ENCODE data around the gene TUBAL3. TPM values are rescaled to one million over a fixed set of nuclear protein-coding genes. Genes with fewer than 3 reads are reported as not detected.
"Not testable (repeated sequence)": the region's sequence is repeated elsewhere in the genome, so short reads cannot be mapped to it uniquely, and the experiment has no call there.

The TUBAL3 gene
- total and polyA plus RNA-seq, 3 experiments from 2014 or later, result not detected

- Histone ChIP-seq H3K4me3 (ENCODE audit: low read length) (no peak overlapping the region), H3K36me3 (ENCODE audit: insufficient read depth, low read length) (no peaks in the 10 kb centered on the region), H3K27me3 (ENCODE audit: insufficient read depth, low read length, poor library complexity, severe bottlenecking) (no peaks in the 10 kb centered on the region), H3K4me1 (ENCODE audit: insufficient read depth, low read length) (no peaks in the 10 kb centered on the region), H3K27ac (ENCODE audit: low read depth, low read length) (no peak overlapping the region), H3K9me3 (ENCODE audit: low read length) (no peaks in the 10 kb centered on the region)
- no peak for DNase-seq
- Mint-ChIP-seq H3K27me3 (peaks cover 0 to 3% of the 10 kb centered on the region in 2 donors), H3K4me1 (no peaks in the 10 kb centered on the region), H3K9me3 (peaks cover 3 to 19% (median 16%) of the 10 kb centered on the region in 5 donors), H3K27ac (no peak overlapping the region), H3K4me3 (no peak overlapping the region), H3K36me3 (peaks cover 0 to 16% (median 7%) of the 10 kb centered on the region in 3 donors)
- POLR2A ChIA-PET, result no interaction called here
- CTCF ChIA-PET, result interaction anchor here (1.0 kb wide), 1 partner anchor 12 kb away, joined by 3 read pairs; no protein-coding TSS in a partner anchor
These were observed 15.0 kb upstream of the TUBAL3 start for GRCh38 chr10:5419466-5420094.

- peaks cover 0 to 3% of the 10 kb centered on the region in 2 donors for H3K27me3 Mint-ChIP-seq
- peaks cover 3 to 19% (median 16%) of the 10 kb centered on the region in 5 donors for H3K9me3 Mint-ChIP-seq
- DNase-seq, result no peak
- Histone ChIP-seq H3K4me1 (ENCODE audit: insufficient read depth, low read length) (no peaks in the 10 kb centered on the region), H3K27me3 (ENCODE audit: insufficient read depth, low read length, poor library complexity, severe bottlenecking) (no peaks in the 10 kb centered on the region), H3K27ac (ENCODE audit: low read depth, low read length) (no peak overlapping the region), H3K4me3 (ENCODE audit: low read length) (no peak overlapping the region), H3K9me3 (ENCODE audit: low read length) (no peaks in the 10 kb centered on the region), H3K36me3 (ENCODE audit: insufficient read depth, low read length) (no peaks in the 10 kb centered on the region)
- H3K4me3 Mint-ChIP-seq, result no peak overlapping the region
- no peak overlapping the region for H3K27ac Mint-ChIP-seq
- H3K4me1 Mint-ChIP-seq, result no peaks in the 10 kb centered on the region
- peaks cover 0 to 16% (median 7%) of the 10 kb centered on the region in 3 donors for H3K36me3 Mint-ChIP-seq
- ChIA-PET POLR2A (no interaction called here), CTCF (interaction anchor here (1.0 kb wide), 1 partner anchor 11 kb away, joined by 3 read pairs; no protein-coding TSS in a partner anchor)
These were observed 14.0 kb upstream of the TUBAL3 start for GRCh38 chr10:5418584-5418983.

GRCh38 chr10:5416981-5417380 is 12.4 kb upstream of the TUBAL3 start:
- no peak overlapping the region for H3K4me3 ChIP-seq (ENCODE audit: low read length)
- no peak overlapping the region for H3K27ac Mint-ChIP-seq
- H3K36me3 ChIP-seq (ENCODE audit: insufficient read depth, low read length), result no peaks in the 10 kb centered on the region
- CTCF ChIA-PET, result no interaction called here
- H3K27me3 Mint-ChIP-seq, result peaks cover 3 to 6% of the 10 kb centered on the region in 2 donors
- H3K4me1 ChIP-seq (ENCODE audit: insufficient read depth, low read length), result peaks cover 2% of the 10 kb centered on the region
- POLR2A ChIA-PET, result no interaction called here
- peaks cover 0 to 16% (median 7%) of the 10 kb centered on the region in 3 donors for H3K36me3 Mint-ChIP-seq
- H3K9me3 Mint-ChIP-seq, result peaks cover 3 to 19% (median 16%) of the 10 kb centered on the region in 5 donors
- no peaks in the 10 kb centered on the region for H3K9me3 ChIP-seq (ENCODE audit: low read length)
- H3K4me1 Mint-ChIP-seq, result peaks cover 3 to 4% (median 4%) of the 10 kb centered on the region in 3 donors
- H3K27ac ChIP-seq (ENCODE audit: low read depth, low read length), result no peak overlapping the region
- no peak overlapping the region for H3K4me3 Mint-ChIP-seq
- no peak for DNase-seq
- H3K27me3 ChIP-seq (ENCODE audit: insufficient read depth, low read length, poor library complexity, severe bottlenecking), result no peaks in the 10 kb centered on the region

GRCh38 chr10:5413012-5413938 is 8.6 kb upstream of the TUBAL3 start:
- H3K4me3 Mint-ChIP-seq, result no peak overlapping the region
- H3K27ac Mint-ChIP-seq, result no peak overlapping the region
- no peaks in the 10 kb centered on the region for H3K9me3 ChIP-seq (ENCODE audit: low read length)
- H3K27ac ChIP-seq (ENCODE audit: low read depth, low read length), result peak overlapping the region; percentile 20
- H3K27me3 ChIP-seq (ENCODE audit: insufficient read depth, low read length, poor library complexity, severe bottlenecking), result no peaks in the 10 kb centered on the region
- peaks cover 3 to 5% (median 4%) of the 10 kb centered on the region in 3 donors for H3K4me1 Mint-ChIP-seq
- H3K4me3 ChIP-seq (ENCODE audit: low read length), result peak overlapping the region; percentile 51
- ChIA-PET POLR2A (no interaction called here), CTCF (no interaction called here)
- H3K27me3 Mint-ChIP-seq, result peaks cover 17 to 24% of the 10 kb centered on the region in 2 donors
- no peaks in the 10 kb centered on the region for H3K36me3 ChIP-seq (ENCODE audit: insufficient read depth, low read length)
- peaks cover 0 to 3% (median under 1%) of the 10 kb centered on the region in 5 donors for H3K9me3 Mint-ChIP-seq
- peaks cover 0 to 3% (median 0%) of the 10 kb centered on the region in 3 donors for H3K36me3 Mint-ChIP-seq
- DNase-seq, result no peak
- H3K4me1 ChIP-seq (ENCODE audit: insufficient read depth, low read length), result peaks cover 3% of the 10 kb centered on the region

DNA sequence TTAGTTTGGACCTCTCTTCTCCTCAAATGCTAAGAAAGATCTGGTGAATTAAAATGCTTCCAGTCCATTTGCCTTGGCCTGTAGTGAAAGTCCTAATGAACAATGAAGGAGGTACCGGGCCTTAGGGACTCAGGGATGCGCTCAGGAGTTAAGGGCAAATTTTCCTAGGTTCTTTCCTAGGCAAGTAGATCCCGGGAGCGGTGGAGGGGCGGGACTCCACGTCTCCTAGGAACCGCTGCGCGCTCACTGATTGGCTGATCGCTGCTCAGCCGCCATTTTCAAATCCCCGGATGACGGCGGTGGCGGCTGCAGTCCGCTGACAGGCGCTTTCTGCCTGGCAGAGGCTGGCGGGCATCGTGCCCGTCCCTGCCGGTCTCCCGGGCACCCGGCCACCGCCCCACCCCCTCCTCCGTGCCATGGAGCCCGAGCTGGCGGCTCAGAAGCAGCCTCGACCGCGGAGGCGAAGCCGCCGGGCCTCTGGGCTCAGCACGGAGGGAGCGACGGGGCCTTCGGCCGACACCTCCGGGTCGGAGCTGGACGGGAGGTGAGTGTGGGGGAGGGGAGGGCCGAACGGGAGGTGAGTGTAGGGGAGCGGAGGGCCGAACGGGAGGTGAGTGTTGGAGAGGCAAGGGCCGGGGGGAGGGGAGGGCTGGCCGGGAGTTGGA is 7.8 kb upstream of the TUBAL3 start, which contains the start of gene NET1:
Gene NET1 (plus strand): TSS at position 281 of the 665 bp plus-strand sequence. CDS start 136 bp downstream, at position 417.
- peak; percentile 30 to 71 (median 50) for DNase-seq
- Mint-ChIP-seq H3K36me3 (peaks cover 0 to 2% (median 0%) of the 10 kb centered on the region in 3 donors), H3K9me3 (peaks cover 0 to 2% (median 0%) of the 10 kb centered on the region in 5 donors), H3K27me3 (peaks cover 17 to 29% of the 10 kb centered on the region in 2 donors), H3K4me3 (peak within 1 kb of the TSS; percentile 80 to 91 (median 82)), H3K27ac (peak within 1 kb of the TSS in 2 of 8 donors; percentile 22 to 44), H3K4me1 (peaks cover 3 to 5% (median 4%) of the 10 kb centered on the region in 3 donors)
- H3K27ac ChIP-seq (ENCODE audit: low read depth, low read length), result peak within 1 kb of the TSS; percentile 20
- POLR2A ChIA-PET, result no interaction called here
- no peaks in the 10 kb centered on the region for H3K9me3 ChIP-seq (ENCODE audit: low read length)
- CTCF ChIA-PET, result no interaction called here
- no peaks in the 10 kb centered on the region for H3K27me3 ChIP-seq (ENCODE audit: insufficient read depth, low read length, poor library complexity, severe bottlenecking)
- H3K4me1 ChIP-seq (ENCODE audit: insufficient read depth, low read length), result peaks cover 3% of the 10 kb centered on the region
- peak within 1 kb of the TSS; percentile 57 for H3K4me3 ChIP-seq (ENCODE audit: low read length)
- no peaks in the 10 kb centered on the region for H3K36me3 ChIP-seq (ENCODE audit: insufficient read depth, low read length)

- peak overlapping the region; percentile 80 to 91 (median 82) for H3K4me3 Mint-ChIP-seq
- H3K4me1 Mint-ChIP-seq, result peaks cover 3 to 5% (median 4%) of the 10 kb centered on the region in 3 donors
- no peaks in the 10 kb centered on the region for H3K9me3 ChIP-seq (ENCODE audit: low read length)
- H3K9me3 Mint-ChIP-seq, result peaks cover 0 to 2% (median 0%) of the 10 kb centered on the region in 5 donors
- H3K36me3 Mint-ChIP-seq, result peaks cover 0 to 2% (median 0%) of the 10 kb centered on the region in 3 donors
- peaks cover 18 to 29% of the 10 kb centered on the region in 2 donors for H3K27me3 Mint-ChIP-seq
- no peaks in the 10 kb centered on the region for H3K36me3 ChIP-seq (ENCODE audit: insufficient read depth, low read length)
- peaks cover 3% of the 10 kb centered on the region for H3K4me1 ChIP-seq (ENCODE audit: insufficient read depth, low read length)
- H3K27me3 ChIP-seq (ENCODE audit: insufficient read depth, low read length, poor library complexity, severe bottlenecking), result no peaks in the 10 kb centered on the region
- ChIA-PET POLR2A (no interaction called here), CTCF (interaction anchor here (1.5 kb wide), 1 partner anchor 211 kb away, joined by 3 read pairs; no protein-coding TSS in a partner anchor)
- peak overlapping the region; percentile 57 for H3K4me3 ChIP-seq (ENCODE audit: low read length)
- H3K27ac Mint-ChIP-seq, result peak overlapping the region in 1 of 8 donors; percentile 22
- peak overlapping the region; percentile 8 for H3K27ac ChIP-seq (ENCODE audit: low read depth, low read length)
- no peak for DNase-seq
These were observed 7.3 kb upstream of the TUBAL3 start for GRCh38 chr10:5411941-5412276.

- H3K4me3 ChIP-seq (ENCODE audit: low read length); H3K27ac ChIP-seq (ENCODE audit: low read depth, low read length); H3K36me3 ChIP-seq (ENCODE audit: insufficient read depth, low read length); H3K4me1 ChIP-seq (ENCODE audit: insufficient read depth, low read length); DNase-seq; H3K9me3 ChIP-seq (ENCODE audit: low read length); H3K27me3 ChIP-seq (ENCODE audit: insufficient read depth, low read length, poor library complexity, severe bottlenecking); H3K9me3 Mint-ChIP-seq; H3K27ac Mint-ChIP-seq; H3K4me1 Mint-ChIP-seq; H3K36me3 Mint-ChIP-seq: not testable (repeated sequence)
- H3K27me3 Mint-ChIP-seq, result peaks cover 16 to 29% of the 10 kb centered on the region in 2 donors
- peak overlapping the region in 1 of 7 donors; percentile 25 for H3K4me3 Mint-ChIP-seq
- ChIA-PET CTCF (interaction anchor here (1.5 kb wide), 1 partner anchor 212 kb away, joined by 3 read pairs; no protein-coding TSS in a partner anchor), POLR2A (interaction anchor here (0.6 kb wide), 1 partner anchor 26 kb away, joined by 3 read pairs; no protein-coding TSS in a partner anchor)
These were observed 6.2 kb upstream of the TUBAL3 start for GRCh38 chr10:5410787-5411186.
